Activated CD8-positive, alpha-beta T cell treated with anti-CD3 and anti-CD28 coated beads for 36 hours (primary cell): Measurements from ENCODE around the gene FASTKD2. TPM values are rescaled to one million over a fixed set of nuclear protein-coding genes. Genes with fewer than 3 reads are reported as not detected.

Source experiments
- ATAC-seq: fragments of 200-7000 bp; cut with Tn5 transposase; one replicate; pipeline ENCODE4 v1.10.0; 2021; ENCODE audit warnings: mild to moderate bottlenecking, moderate library complexity
- CTCF ChIA-PET: fragments of 350-600 bp; sonication (Branson Sonifier 250); formaldehyde crosslinking; loops from one replicate; lab custom pipeline; 2021; ENCODE audit warnings: antibody characterized with exemption; lab: Charles Lee
- POLR2A ChIA-PET: fragments of 350-600 bp; sonication (Branson Sonifier 250); formaldehyde crosslinking; loops from one replicate; lab custom pipeline; 2021; ENCODE audit warnings: antibody characterized with exemption; lab: Charles Lee
- DNase-seq: peaks from one replicate; pipeline ENCODE4 v3.0.0-alpha.2; 2020
- H3K27ac Mint-ChIP-seq: one replicate; pipeline ENCODE4 v1.8.0; 2021; ENCODE audit warnings: mild to moderate bottlenecking, mixed read lengths
- H3K27me3 Mint-ChIP-seq: one replicate; pipeline ENCODE4 v1.8.0; 2021; ENCODE audit warnings: mixed read lengths
- H3K36me3 Mint-ChIP-seq: one replicate; pipeline ENCODE4 v1.8.0; 2021; ENCODE audit warnings: low read depth, mixed read lengths
- H3K4me1 Mint-ChIP-seq: one replicate; pipeline ENCODE4 v1.8.0; 2021; ENCODE audit warnings: low read depth, mixed read lengths
- H3K4me3 Mint-ChIP-seq: one replicate; pipeline ENCODE4 v1.8.0; 2021; ENCODE audit warnings: mild to moderate bottlenecking, moderate library complexity, mixed read lengths
- H3K9me3 Mint-ChIP-seq: one replicate; pipeline ENCODE4 v1.8.0; 2021; ENCODE audit warnings: mixed read lengths
- CTCF ChIP-seq: fragments of 200-600 bp; IDR thresholded peaks from one replicate; pipeline ENCODE4 v1.8.0; 2022; ENCODE audit warnings: antibody characterized with exemption, mild to moderate bottlenecking
- intact Hi-C: fragments of 100-400 bp; cut with micrococcal nuclease; formaldehyde crosslinking; loops from one replicate; pipeline ENCODE4 v1.10.0; 2022
- total RNA-seq, 2 experiments: library from RNA; stranded (reverse); gene quantifications; one replicate each; pipeline ENCODE4 v1.2.3, GENCODE V29; 2021

The FASTKD2 gene
- total RNA-seq, 2 experiments from 2014 or later = 32.8 to 33.7 TPM

GRCh38 chr2:206797376-206797775, 32.0 kb downstream of the FASTKD2 start:
- H3K27ac Mint-ChIP-seq = no peak overlapping the region
- intact Hi-C loops = no loop called here
- H3K4me3 Mint-ChIP-seq = no peak overlapping the region
- H3K36me3 Mint-ChIP-seq = peaks cover 8% of the 10 kb centered on the region
- H3K27me3 Mint-ChIP-seq = no peaks in the 10 kb centered on the region
- ChIA-PET CTCF (interaction anchor here (1.1 to 1.6 kb wide), 2 partner anchors 15 to 103 kb away, joined by 3 read pairs; no protein-coding TSS in a partner anchor), POLR2A (no interaction called here)
- H3K4me1 Mint-ChIP-seq = peaks cover 26% of the 10 kb centered on the region
- ATAC-seq (no peak), DNase-seq (no peak)
- H3K9me3 Mint-ChIP-seq = no peaks in the 10 kb centered on the region
- no peak for TF ChIP-seq CTCF

- Mint-ChIP-seq H3K27ac (peak overlapping the region; percentile 70), H3K4me1 (peaks cover 26% of the 10 kb centered on the region), H3K36me3 (peaks cover 8% of the 10 kb centered on the region), H3K27me3 (no peaks in the 10 kb centered on the region), H3K4me3 (no peak overlapping the region), H3K9me3 (no peaks in the 10 kb centered on the region)
- TF ChIP-seq CTCF = no peak
- intact Hi-C loops = no loop called here
- ChIA-PET POLR2A (no interaction called here), CTCF (interaction anchor here (1.1 to 1.6 kb wide), 2 partner anchors 16 to 104 kb away, joined by 3 read pairs; no protein-coding TSS in a partner anchor)
- ATAC-seq (peak; percentile 51), DNase-seq (peak; percentile 30)
These were observed 32.6 kb downstream of the FASTKD2 start for GRCh38 chr2:206798000-206798399.

- Mint-ChIP-seq H3K4me3 (no peak overlapping the region), H3K9me3 (no peaks in the 10 kb centered on the region), H3K36me3 (peaks cover 3% of the 10 kb centered on the region), H3K4me1 (peaks cover 26% of the 10 kb centered on the region), H3K27me3 (no peaks in the 10 kb centered on the region), H3K27ac (no peak overlapping the region)
- DNase-seq = no peak
- no peak for TF ChIP-seq CTCF
- peak; percentile 48 for ATAC-seq
- POLR2A ChIA-PET = no interaction called here
- intact Hi-C loops = no loop called here
- CTCF ChIA-PET = interaction anchor here (0.7 to 4.0 kb wide), 7 partner anchors 9 to 678 kb away, joined by 3 to 44 read pairs (median 5); no protein-coding TSS in a partner anchor
These were observed 33.7 kb downstream of the FASTKD2 start for GRCh38 chr2:206799083-206799482.

- peak overlapping the region; percentile 65 for H3K27ac Mint-ChIP-seq
- peak; percentile 65 for TF ChIP-seq CTCF
- H3K4me3 Mint-ChIP-seq = peak overlapping the region; percentile 28
These were observed 35.4 kb downstream of the FASTKD2 start for GRCh38 chr2:206800506-206801417.

More at GRCh38 chr2:206800506-206801417, 35.4 kb downstream of the FASTKD2 start:
- H3K4me1 Mint-ChIP-seq = peaks cover 26% of the 10 kb centered on the region
- POLR2A ChIA-PET = interaction anchor here (0.5 kb wide), 1 partner anchor 743 kb away, joined by 3 read pairs; no protein-coding TSS in a partner anchor
- intact Hi-C loops = loop anchor here (2.0 to 10.0 kb wide), 2 partner anchors 184 to 674 kb away; no protein-coding TSS in a partner anchor
- CTCF ChIA-PET = interaction anchor here (0.7 to 4.0 kb wide), 32 partner anchors 11 to 694 kb away, joined by 3 to 44 read pairs (median 3); partner anchors contain the start of gene KLF7
- DNase-seq (peak; percentile 52), ATAC-seq (peak; percentile 50)
- no peaks in the 10 kb centered on the region for H3K9me3 Mint-ChIP-seq
- no peaks in the 10 kb centered on the region for H3K27me3 Mint-ChIP-seq
- peaks cover under 1% of the 10 kb centered on the region for H3K36me3 Mint-ChIP-seq
